Panc1 (cell line): ENCODE measurements around the gene TRIM17. TPM values are rescaled to one million over a fixed set of nuclear protein-coding genes. Genes with fewer than 3 reads are reported as not detected.

Experiments
- ATAC-seq: fragments of 200-7000 bp; cut with Tn5 transposase; 2 replicates; pipeline ENCODE4 v1.9.1; 2020; ENCODE audit warnings: mild to moderate bottlenecking, moderate library complexity
- BruUV-seq: library from RNA; stranded (reverse); fragments of 400-500 nt; replicated peaks from 2 replicates; lab custom pipeline; 2021; lab: Mats Ljungman, UMichigan
- CTCF ChIA-PET: fragments of 300-600 bp; sonication (Branson Sonifier 250); formaldehyde crosslinking; loops from one replicate; lab custom pipeline; 2022; ENCODE audit warnings: antibody characterized with exemption; lab: Charles Lee
- POLR2A ChIA-PET: fragments of 300-600 bp; sonication (Branson Sonifier 250); formaldehyde crosslinking; loops from one replicate; lab custom pipeline; 2022; ENCODE audit warnings: antibody characterized with exemption; lab: Charles Lee
- DNase-seq: peaks from one replicate; pipeline ENCODE4 v3.0.0-alpha.2; 2010; ENCODE audit warnings: low read depth, low spot score
- H3K27ac ChIP-seq: 2 replicates; pipeline ENCODE4 v1.5.1; 2011; ENCODE audit warnings: mild to moderate bottlenecking, low read length, inconsistent platforms
- H3K27me3 ChIP-seq: fragments of 200-500 bp; sonication (Bioruptor generic); 2 replicates; pipeline ENCODE4 v1.6.0; 2014; ENCODE audit warnings: low read length, inconsistent platforms; ENCODE audit not compliant: control insufficient read depth, insufficient read depth
- H3K36me3 ChIP-seq: fragments of 200-500 bp; sonication (Bioruptor generic); 2 replicates; pipeline ENCODE4 v1.5.1; 2014; ENCODE audit warnings: inconsistent platforms, mild to moderate bottlenecking, low read length, moderate library complexity; ENCODE audit not compliant: control insufficient read depth, insufficient read depth
- H3K4me1 ChIP-seq: 2 replicates; pipeline ENCODE4 v1.5.1; 2011; ENCODE audit warnings: inconsistent platforms, mild to moderate bottlenecking, low read length, moderate library complexity; ENCODE audit not compliant: control insufficient read depth, insufficient read depth
- H3K4me3 ChIP-seq, 2 experiments: 2 replicates each; pipeline ENCODE4 v1.5.1; 2011 to 2012; ENCODE audit warnings: low read depth in 2 of 2, low read length in 2 of 2, mild to moderate bottlenecking in 2 of 2, inconsistent platforms in 1 of 2, moderate library complexity in 1 of 2
- H3K9me3 ChIP-seq: fragments of 200-500 bp; sonication (Bioruptor generic); 2 replicates; pipeline ENCODE4 v1.5.1; 2014; ENCODE audit warnings: low read depth, mild to moderate bottlenecking, inconsistent platforms, low read length, moderate library complexity; ENCODE audit not compliant: control insufficient read depth, insufficient read depth
- CTCF ChIP-seq: fragments of 450-650 bp; IDR thresholded peaks from 2 replicates; pipeline ENCODE4 v1.5.1; 2017; ENCODE audit warnings: mild to moderate bottlenecking
- POLR2AphosphoS5 ChIP-seq: IDR thresholded peaks from 2 replicates; pipeline ENCODE4 v1.6.1; 2012; ENCODE audit warnings: mild to moderate bottlenecking, low read depth, low read length, moderate library complexity
- REST ChIP-seq, 2 experiments: IDR thresholded peaks; 2 replicates each; pipeline ENCODE4 v1.6.1; 2011 to 2012; ENCODE audit warnings: low read depth in 2 of 2, control low read depth in 1 of 2, low read length in 1 of 2, mild to moderate bottlenecking in 1 of 2, moderate library complexity in 1 of 2; ENCODE audit not compliant: insufficient read depth in 1 of 2
- SIN3A ChIP-seq: IDR thresholded peaks from 2 replicates; pipeline ENCODE4 v1.6.1; 2012; ENCODE audit warnings: low read depth, mild to moderate bottlenecking, low read length, moderate library complexity, borderline replicate concordance; ENCODE audit not compliant: insufficient read depth
- TCF7L2 ChIP-seq: IDR thresholded peaks from 2 replicates; pipeline ENCODE4 v1.6.1; 2011; ENCODE audit warnings: mild to moderate bottlenecking, low read depth, low read length, inconsistent platforms
- in situ Hi-C: cut with HindIII; loops from 2 replicates; pipeline ENCODE4 v1.10.0; 2016; ENCODE audit warnings: low sequenced_read_pairs, low pct_unique_long_range_greater_than_20kb
- intact Hi-C: fragments of 100-400 bp; cut with micrococcal nuclease; formaldehyde crosslinking; loops from one replicate; pipeline ENCODE4 v1.10.0; 2022; ENCODE audit not compliant: unreplicated experiment
- total RNA-seq: library from RNA; stranded (reverse); gene quantifications from one replicate; pipeline ENCODE4 v1.2.1, GENCODE V29; 2021; ENCODE audit not compliant: unreplicated experiment

Gene TRIM17
- total RNA-seq, 1 experiment from 2014 or later: 1.2 TPM

GRCh38 chr1:228417483-228418203 is 982 bp upstream of the TRIM17 start:
- CTCF ChIA-PET: no interaction called here
- Histone ChIP-seq H3K9me3 (no peaks in the 10 kb centered on the region), H3K4me1 (peaks cover 6% of the 10 kb centered on the region; the same call in 1 of the 2 replicates), H3K27me3 (no peaks in the 10 kb centered on the region), H3K4me3 (no peak overlapping the region), H3K36me3 (no peaks in the 10 kb centered on the region), H3K27ac (no peak overlapping the region)
- POLR2A ChIA-PET: no interaction called here
- ATAC-seq: no peak
- intact Hi-C loops (no loop called here), in situ Hi-C loops (no loop called here)
- TF ChIP-seq POLR2AphosphoS5 (no peak), CTCF (no peak)
- DNase-seq: no peak
- no TSS peak for BruUV-seq

GRCh38 chr1:228417061-228417460 is 400 bp upstream of the TRIM17 start:
- intact Hi-C loops (no loop called here), in situ Hi-C loops (no loop called here)
- ChIA-PET POLR2A (no interaction called here), CTCF (no interaction called here)
- no TSS peak for BruUV-seq
- H3K27ac ChIP-seq: no peak overlapping the region
- no peaks in the 10 kb centered on the region for H3K36me3 ChIP-seq
- H3K27me3 ChIP-seq: no peaks in the 10 kb centered on the region
- no peaks in the 10 kb centered on the region for H3K9me3 ChIP-seq
- peaks cover 6% of the 10 kb centered on the region; the same call in 1 of the 2 replicates for H3K4me1 ChIP-seq
- no peak for TF ChIP-seq REST (IDR thresholded peaks at IDR 0.05; ENCODE audit: insufficient read depth in 1 of 2, low read depth in 2 of 2, low read length in 1 of 2)
- TF ChIP-seq CTCF: no peak
- no peak for TF ChIP-seq TCF7L2
- no peak for TF ChIP-seq SIN3A
- no peak for TF ChIP-seq POLR2AphosphoS5
- DNase-seq: no peak
- no peak for ATAC-seq
- no peak overlapping the region for H3K4me3 ChIP-seq
